Measurements from ENCODE around the gene SHROOM4.

SHROOM4 gene

DNA sequence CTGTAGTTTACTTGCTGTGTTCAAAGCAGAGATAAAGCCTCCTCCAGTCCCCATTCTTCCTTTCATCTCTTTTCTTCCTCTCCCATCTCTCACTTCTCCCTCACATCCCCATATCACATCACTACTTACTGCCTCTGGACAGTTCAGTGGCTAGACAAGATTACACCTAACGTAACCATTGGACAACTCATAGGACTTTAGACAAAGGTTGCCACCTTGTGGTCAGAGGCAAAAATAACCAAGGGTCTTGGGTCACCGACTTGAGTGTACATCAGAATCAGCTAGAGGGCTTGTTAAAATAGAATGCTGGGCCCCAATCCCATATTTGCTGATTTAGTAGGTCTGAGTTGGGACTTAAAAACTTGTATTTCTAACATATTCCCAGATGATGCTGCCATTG, 234.0 kb downstream of the SHROOM4 start:
- H3K4me3 ChIP-seq (ENCODE audit: insufficient read depth, low read depth, low read length, poor library complexity, severe bottlenecking), result no peak overlapping the region
- peak in 1 of 3 donors; percentile 1 for DNase-seq
- no peaks in the 10 kb centered on the region for H3K4me1 ChIP-seq (ENCODE audit: control insufficient read depth, insufficient read depth, low read length, poor library complexity, severe bottlenecking)
- H3K27me3 ChIP-seq (replicated peaks; ENCODE audit: control insufficient read depth, insufficient read depth, low read length, poor library complexity, severe bottlenecking), result no peaks in the 10 kb centered on the region
- no peaks in the 10 kb centered on the region for H3K9me3 ChIP-seq (ENCODE audit: control insufficient read depth, low read length)
- no peak overlapping the region for H3K27ac ChIP-seq (ENCODE audit: insufficient read depth, low read length, poor library complexity, severe bottlenecking)
- H3K36me3 ChIP-seq (ENCODE audit: control insufficient read depth, insufficient read depth, low read length), result no peaks in the 10 kb centered on the region

DNA sequence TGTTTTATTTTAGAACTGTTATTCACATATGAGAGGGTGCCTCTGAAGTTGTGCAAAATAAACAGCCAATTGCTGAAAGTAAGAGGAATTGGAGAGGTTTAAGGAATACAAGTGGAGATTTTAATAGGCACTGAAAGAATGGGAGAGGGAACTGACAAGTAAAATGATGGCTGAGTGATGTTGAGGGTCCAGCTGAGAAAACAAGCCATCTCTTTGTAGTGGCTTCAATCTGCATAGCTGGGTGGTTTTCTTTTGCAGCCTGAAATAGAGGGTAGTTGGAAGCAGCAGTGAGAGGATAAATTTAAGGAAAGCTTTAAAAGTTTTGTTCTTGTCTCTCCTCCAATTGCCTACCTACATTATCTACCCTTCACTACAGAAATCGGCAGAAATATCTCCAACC, 236.7 kb downstream of the SHROOM4 start:
- Histone ChIP-seq H3K4me1 (ENCODE audit: control insufficient read depth, insufficient read depth, low read length, poor library complexity, severe bottlenecking) (no peaks in the 10 kb centered on the region), H3K4me3 (ENCODE audit: insufficient read depth, low read depth, low read length, poor library complexity, severe bottlenecking) (no peak overlapping the region), H3K36me3 (ENCODE audit: control insufficient read depth, insufficient read depth, low read length) (no peaks in the 10 kb centered on the region), H3K27me3 (replicated peaks; ENCODE audit: control insufficient read depth, insufficient read depth, low read length, poor library complexity, severe bottlenecking) (no peaks in the 10 kb centered on the region), H3K9me3 (ENCODE audit: control insufficient read depth, low read length) (no peaks in the 10 kb centered on the region), H3K27ac (ENCODE audit: insufficient read depth, low read length, poor library complexity, severe bottlenecking) (no peak overlapping the region)
- no peak for DNase-seq

DNA sequence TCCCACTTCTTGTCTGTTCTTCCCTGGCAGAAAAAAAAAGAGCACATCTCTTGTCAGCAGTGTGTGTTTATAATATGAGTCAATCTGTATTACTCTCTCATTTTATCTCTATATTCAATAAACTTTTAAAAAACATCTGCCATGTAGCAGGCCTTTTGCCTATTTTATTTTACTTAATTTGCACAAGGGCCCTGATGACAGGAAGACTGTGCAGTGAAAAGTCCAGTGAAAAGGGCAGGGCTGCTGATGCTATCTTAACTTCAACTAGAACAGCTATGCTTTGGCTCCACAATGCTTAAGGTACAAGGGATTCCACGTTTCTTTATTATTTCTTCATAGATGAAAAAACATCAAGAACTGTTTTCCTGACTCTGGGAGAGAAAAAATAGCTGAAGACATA, 246.4 kb downstream of the SHROOM4 start:
- no peaks in the 10 kb centered on the region for H3K9me3 ChIP-seq (ENCODE audit: control insufficient read depth, low read length)
- no peak for DNase-seq
- no peaks in the 10 kb centered on the region for H3K27me3 ChIP-seq (replicated peaks; ENCODE audit: control insufficient read depth, insufficient read depth, low read length, poor library complexity, severe bottlenecking)
- no peak overlapping the region for H3K27ac ChIP-seq (ENCODE audit: insufficient read depth, low read length, poor library complexity, severe bottlenecking)
- no peaks in the 10 kb centered on the region for H3K36me3 ChIP-seq (ENCODE audit: control insufficient read depth, insufficient read depth, low read length)
- H3K4me3 ChIP-seq (ENCODE audit: insufficient read depth, low read depth, low read length, poor library complexity, severe bottlenecking), result no peak overlapping the region
- no peaks in the 10 kb centered on the region for H3K4me1 ChIP-seq (ENCODE audit: control insufficient read depth, insufficient read depth, low read length, poor library complexity, severe bottlenecking)

DNA sequence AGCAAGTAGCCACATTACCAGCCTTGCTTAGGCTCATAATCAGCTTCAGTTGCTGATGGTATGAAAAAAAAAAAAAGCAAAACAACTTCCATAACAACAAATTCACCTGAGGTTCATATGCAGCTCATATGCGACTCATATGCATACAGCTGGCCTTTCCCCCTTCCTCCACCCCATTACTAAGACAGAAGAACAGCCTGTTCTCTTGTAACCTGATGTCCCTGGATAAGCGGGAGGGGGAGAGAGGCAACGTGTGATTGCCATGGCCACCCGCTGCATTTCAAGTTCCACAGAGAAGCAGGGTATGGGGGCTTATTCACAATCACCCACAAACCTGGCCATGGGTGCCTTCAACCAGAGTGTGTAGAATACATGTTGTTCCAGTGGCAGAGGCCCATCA, 248.3 kb downstream of the SHROOM4 start:
- Histone ChIP-seq H3K27me3 (replicated peaks; ENCODE audit: control insufficient read depth, insufficient read depth, low read length, poor library complexity, severe bottlenecking) (no peaks in the 10 kb centered on the region), H3K4me1 (ENCODE audit: control insufficient read depth, insufficient read depth, low read length, poor library complexity, severe bottlenecking) (no peaks in the 10 kb centered on the region), H3K9me3 (ENCODE audit: control insufficient read depth, low read length) (no peaks in the 10 kb centered on the region), H3K36me3 (ENCODE audit: control insufficient read depth, insufficient read depth, low read length) (no peaks in the 10 kb centered on the region), H3K27ac (ENCODE audit: insufficient read depth, low read length, poor library complexity, severe bottlenecking) (no peak overlapping the region), H3K4me3 (ENCODE audit: insufficient read depth, low read depth, low read length, poor library complexity, severe bottlenecking) (no peak overlapping the region)
- DNase-seq, result no peak
